Neuronal stem cell (in vitro differentiated cells): Measurements from ENCODE around the gene GABRG3.

Experiments used
- DNase-seq: peaks from one replicate; pipeline ENCODE4 v3.0.0-alpha.2; 2013; ENCODE audit warnings: low spot score
- H2AFZ ChIP-seq: one replicate; pipeline ENCODE4 v1.6.1; 2013; ENCODE audit warnings: mild to moderate bottlenecking, low read length, inconsistent platforms
- H2AK5ac ChIP-seq: 2 replicates; pipeline ENCODE4 v1.6.1; 2013; ENCODE audit warnings: low read depth, mild to moderate bottlenecking, inconsistent platforms, low read length, moderate library complexity, mixed read lengths
- H2BK120ac ChIP-seq: 2 replicates; pipeline ENCODE4 v1.6.1; 2013; ENCODE audit warnings: low read depth, mild to moderate bottlenecking, inconsistent platforms, low read length, moderate library complexity, mixed read lengths
- H2BK12ac ChIP-seq: one replicate; pipeline ENCODE4 v1.6.1; 2013; ENCODE audit warnings: low read length, inconsistent platforms
- H2BK15ac ChIP-seq: 2 replicates; pipeline ENCODE4 v1.6.1; 2013; ENCODE audit warnings: mild to moderate bottlenecking, low read length, inconsistent platforms, mixed read lengths
- H2BK5ac ChIP-seq: one replicate; pipeline ENCODE4 v1.6.1; 2013; ENCODE audit warnings: inconsistent platforms, mild to moderate bottlenecking, low read length, moderate library complexity
- H3K14ac ChIP-seq: one replicate; pipeline ENCODE4 v1.6.1; 2013; ENCODE audit warnings: low read length, inconsistent platforms
- H3K18ac ChIP-seq: 2 replicates; pipeline ENCODE4 v1.6.1; 2013; ENCODE audit warnings: low read length, inconsistent platforms
- H3K23ac ChIP-seq: 2 replicates; pipeline ENCODE4 v1.6.1; 2013; ENCODE audit warnings: low read depth, mild to moderate bottlenecking, mixed read lengths, low read length, inconsistent platforms; ENCODE audit not compliant: poor library complexity
- H3K27ac ChIP-seq: replicated peaks from 3 replicates; pipeline ENCODE4 v1.5.1; 2013; ENCODE audit warnings: low read length, inconsistent platforms
- H3K27me3 ChIP-seq, 3 experiments: 2 replicates each; pipeline ENCODE4 v1.6.1; 2013; ENCODE audit warnings: low read length in 3 of 3, mild to moderate bottlenecking in 2 of 3, inconsistent platforms in 1 of 3, low read depth in 1 of 3, mixed read lengths in 1 of 3, moderate library complexity in 1 of 3; ENCODE audit not compliant: control insufficient read depth in 3 of 3, insufficient read depth in 3 of 3
- H3K36me3 ChIP-seq, 2 donors: replicated peaks in 1 of 2; 2 replicates each; pipeline ENCODE4 v1.6.1; 2013; ENCODE audit warnings: low read length in 2 of 2; ENCODE audit not compliant: control insufficient read depth in 2 of 2, insufficient read depth in 2 of 2
- H3K4ac ChIP-seq: 2 replicates; pipeline ENCODE4 v1.6.1; 2013; ENCODE audit warnings: inconsistent platforms, mild to moderate bottlenecking, low read length, moderate library complexity
- H3K4me1 ChIP-seq, 2 donors: 1 replicate in 1 of 2; 2 replicates in 1 of 2; pipeline ENCODE4 v1.6.1; 2013; ENCODE audit warnings: low read length in 2 of 2, low read depth in 1 of 2; ENCODE audit not compliant: control insufficient read depth in 2 of 2, insufficient read depth in 1 of 2
- H3K4me2 ChIP-seq: one replicate; pipeline ENCODE4 v1.6.1; 2013; ENCODE audit warnings: mild to moderate bottlenecking, low read length, inconsistent platforms; ENCODE audit not compliant: insufficient read depth, poor library complexity, severe bottlenecking
- H3K4me3 ChIP-seq, 2 donors: 2 replicates each; pipeline ENCODE4 v1.5.1; 2013; ENCODE audit warnings: low read length in 2 of 2, mild to moderate bottlenecking in 2 of 2, inconsistent platforms in 1 of 2, moderate library complexity in 1 of 2
- H3K79me1 ChIP-seq: one replicate; pipeline ENCODE4 v1.6.1; 2013; ENCODE audit warnings: low read depth, mild to moderate bottlenecking, inconsistent platforms, low read length, moderate library complexity
- H3K9ac ChIP-seq: one replicate; pipeline ENCODE4 v1.6.1; 2013; ENCODE audit warnings: mild to moderate bottlenecking, low read depth, low read length, inconsistent platforms; ENCODE audit not compliant: poor library complexity
- H3K9me3 ChIP-seq, 2 donors: replicated peaks in 1 of 2; 2 replicates each; pipeline versions ENCODE3 to v1.6.1; 2013; ENCODE audit warnings: low read length in 2 of 2, mild to moderate bottlenecking in 2 of 2, inconsistent platforms in 1 of 2, low read depth in 1 of 2, mixed read lengths in 1 of 2, moderate library complexity in 1 of 2; ENCODE audit not compliant: control insufficient read depth in 2 of 2, insufficient read depth in 1 of 2
- H4K8ac ChIP-seq: one replicate; pipeline ENCODE4 v1.6.1; 2013; ENCODE audit warnings: low read depth, mild to moderate bottlenecking, inconsistent platforms, low read length, moderate library complexity
- H4K91ac ChIP-seq: one replicate; pipeline ENCODE4 v1.6.1; 2013; ENCODE audit warnings: low read length, low read depth, mild to moderate bottlenecking, inconsistent platforms; ENCODE audit not compliant: poor library complexity
- WGBS, 2 donors: extraction: QIAGEN DNeasy Blood & Tissue Kit; methylation state at CpG; one replicate each; pipeline ENCODE4 v1.1.7; 2013; ENCODE audit warnings: missing lambda C conversion rate in 2 of 2, mixed read lengths in 1 of 2; ENCODE audit not compliant: insufficient read length in 2 of 2, insufficient replicate concordance in 1 of 2; ENCODE audit errors: extremely low coverage in 2 of 2; 5-methylcytosine and 5-hydroxymethylcytosine counted together

GABRG3 gene

GRCh38 chr15:27271258-27271657 is 300.3 kb downstream of the GABRG3 start:
- H3K36me3 ChIP-seq: no peaks in the 10 kb centered on the region
- no peak overlapping the region for H2BK5ac ChIP-seq
- H3K79me1 ChIP-seq: no peaks in the 10 kb centered on the region
- no peak overlapping the region for H3K4ac ChIP-seq
- no peak overlapping the region for H3K27ac ChIP-seq
- no peak overlapping the region for H3K4me2 ChIP-seq
- H4K8ac ChIP-seq: no peak overlapping the region
- no peak overlapping the region for H2BK15ac ChIP-seq
- H4K91ac ChIP-seq: no peak overlapping the region
- no peak overlapping the region for H3K14ac ChIP-seq
- H3K4me1 ChIP-seq: peaks cover 0 to 4% of the 10 kb centered on the region in 2 donors
- no peak overlapping the region for H2BK12ac ChIP-seq
- no peak overlapping the region for H3K23ac ChIP-seq
- no peak overlapping the region for H3K9ac ChIP-seq
- H2BK120ac ChIP-seq: no peak overlapping the region
- H3K9me3 ChIP-seq: no peaks in the 10 kb centered on the region
- peak overlapping the region; percentile 36 for H3K18ac ChIP-seq
- no peaks in the 10 kb centered on the region for H3K27me3 ChIP-seq
- DNase-seq: no peak
- H3K4me3 ChIP-seq: no peak overlapping the region
- H2AK5ac ChIP-seq: peak overlapping the region; percentile 27
- WGBS, 2 donors: no CpG with 5 or more reads among the region's 15 CpGs
- H2AFZ ChIP-seq: no peak overlapping the region

GRCh38 chr15:27272427-27272826 is 301.4 kb downstream of the GABRG3 start:
- Histone ChIP-seq H3K4me2 (no peak overlapping the region), H3K4me3 (no peak overlapping the region)

DNA sequence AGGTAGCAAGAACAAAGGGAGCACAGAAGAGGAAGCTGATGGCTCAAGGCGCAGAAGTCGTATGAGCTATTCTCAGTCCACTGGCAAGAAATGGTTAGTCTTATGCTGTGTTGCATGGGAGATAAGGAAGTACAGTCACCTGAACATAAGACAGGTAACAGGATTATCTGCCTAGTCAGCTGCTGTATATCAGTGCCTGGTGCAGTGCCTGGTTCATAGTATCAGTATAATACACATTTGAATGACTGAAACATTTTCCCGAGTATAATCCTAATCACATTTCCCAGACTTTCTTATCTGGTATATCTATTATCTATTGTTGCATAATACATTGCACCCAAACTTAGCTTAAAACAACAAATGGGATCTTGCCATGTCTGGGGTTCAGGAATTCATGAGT is 302.5 kb downstream of the GABRG3 start:
- H3K9ac ChIP-seq: no peak overlapping the region
- no peaks in the 10 kb centered on the region for H3K27me3 ChIP-seq
- no peak overlapping the region for H3K4ac ChIP-seq
- H3K36me3 ChIP-seq: no peaks in the 10 kb centered on the region
- H2BK12ac ChIP-seq: no peak overlapping the region
- no peak overlapping the region for H2AK5ac ChIP-seq
- H3K4me3 ChIP-seq: no peak overlapping the region
- no peak overlapping the region for H3K27ac ChIP-seq
- H4K91ac ChIP-seq: no peak overlapping the region
- H3K18ac ChIP-seq: no peak overlapping the region
- no peaks in the 10 kb centered on the region for H3K9me3 ChIP-seq
- no peak overlapping the region for H4K8ac ChIP-seq
- H2AFZ ChIP-seq: no peak overlapping the region
- no peak overlapping the region for H2BK120ac ChIP-seq
- H3K23ac ChIP-seq: no peak overlapping the region
- no peak overlapping the region for H3K14ac ChIP-seq
- no peak for DNase-seq
- no peaks in the 10 kb centered on the region for H3K79me1 ChIP-seq
- no peak overlapping the region for H2BK15ac ChIP-seq
- H3K4me2 ChIP-seq: no peak overlapping the region
- H2BK5ac ChIP-seq: no peak overlapping the region
- WGBS, 2 donors: no CpG with 5 or more reads among the region's 3 CpGs
- H3K4me1 ChIP-seq: peaks cover 0 to 4% of the 10 kb centered on the region in 2 donors

More at GRCh38 chr15:27272427-27272826, 301.4 kb downstream of the GABRG3 start:
- no peak for DNase-seq
- Histone ChIP-seq H4K91ac (no peak overlapping the region), H2BK12ac (no peak overlapping the region), H3K27ac (no peak overlapping the region), H2BK120ac (no peak overlapping the region), H3K79me1 (no peaks in the 10 kb centered on the region), H3K23ac (no peak overlapping the region), H3K36me3 (no peaks in the 10 kb centered on the region), H3K27me3 (no peaks in the 10 kb centered on the region), H3K14ac (no peak overlapping the region), H3K18ac (no peak overlapping the region), H2AK5ac (no peak overlapping the region), H3K9ac (no peak overlapping the region), H3K9me3 (no peaks in the 10 kb centered on the region), H2BK15ac (no peak overlapping the region), H4K8ac (no peak overlapping the region), H3K4me1 (peaks cover 0 to 4% of the 10 kb centered on the region in 2 donors), H2AFZ (no peak overlapping the region), H2BK5ac (no peak overlapping the region), H3K4ac (no peak overlapping the region)

DNA sequence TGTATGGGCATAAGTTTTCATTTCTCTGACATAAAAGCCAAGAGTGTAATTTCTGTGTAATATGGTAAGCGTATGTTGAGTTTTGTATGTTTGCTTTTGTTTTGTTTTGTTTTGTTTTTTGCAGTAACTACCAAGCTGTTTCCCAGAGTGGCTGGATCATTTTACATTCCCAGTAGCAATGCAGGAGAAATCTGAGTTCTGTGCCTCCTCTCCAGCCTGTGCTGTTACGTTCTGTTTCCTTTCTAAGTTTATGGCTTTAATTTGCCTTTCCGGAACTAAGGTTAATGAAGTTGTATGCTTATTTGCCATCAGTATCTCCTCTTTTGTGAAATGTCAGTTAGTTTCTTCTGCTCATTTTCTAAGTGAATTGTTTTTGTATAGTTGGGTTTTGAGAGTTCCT is 307.8 kb downstream of the GABRG3 start:
- Histone ChIP-seq H4K91ac (no peak overlapping the region), H3K79me1 (no peaks in the 10 kb centered on the region), H2BK12ac (no peak overlapping the region), H3K9me3 (no peaks in the 10 kb centered on the region), H3K4me2 (no peak overlapping the region), H2AK5ac (no peak overlapping the region), H2BK5ac (no peak overlapping the region), H3K18ac (no peak overlapping the region), H3K4me3 (no peak overlapping the region), H3K4ac (no peak overlapping the region), H4K8ac (no peak overlapping the region), H2BK15ac (no peak overlapping the region), H3K9ac (no peak overlapping the region), H3K23ac (no peak overlapping the region), H3K14ac (no peak overlapping the region), H3K4me1 (peaks cover 0 to 4% of the 10 kb centered on the region in 2 donors), H3K27me3 (no peaks in the 10 kb centered on the region), H3K27ac (no peak overlapping the region), H2BK120ac (no peak overlapping the region), H2AFZ (no peak overlapping the region), H3K36me3 (no peaks in the 10 kb centered on the region)
- WGBS, 2 donors: 100% methylated on average over 1 of the region's 3 CpGs; no CpG with 5 or more reads in 1 of the 2 donors
- DNase-seq: no peak
